Midbrain (tissue), 1 donor: ENCODE results near the gene TBC1D28.
"Not testable (repeated sequence)": the region's sequence is repeated elsewhere in the genome, so short reads cannot be mapped to it uniquely, and the experiment has no call there.

Source experiments
- DNase-seq: peaks from one replicate; lab custom pipeline; 2025; lab: John Stamatoyannopoulos, UW

The TBC1D28 gene

GRCh38 chr17:18644291-18644690 is at the start of gene TBC1D28:
TSS of gene TBC1D28 (minus strand) at chr17:18644391. CDS start at chr17:18641352, 3,039 bp downstream.
- DNase-seq: not testable (repeated sequence)

- not testable (repeated sequence) for DNase-seq
Measured at GRCh38 chr17:18682668-18683067, 38.5 kb upstream of the TBC1D28 start.

- DNase-seq: peak; percentile 79
Measured at GRCh38 chr17:18681767-18682571, 37.8 kb upstream of the TBC1D28 start, which contains the start of gene FOXO3B. TSS of gene FOXO3B (minus strand) at chr17:18682314. CDS start at chr17:18681651, 663 bp downstream.

- DNase-seq: not testable (repeated sequence)
Measured at GRCh38 chr17:18677381-18677780, 33.2 kb upstream of the TBC1D28 start.

GRCh38 chr17:18676928-18677327 is 32.7 kb upstream of the TBC1D28 start:
- DNase-seq: not testable (repeated sequence)

- not testable (repeated sequence) for DNase-seq
Measured at GRCh38 chr17:18672395-18673227, 28.4 kb upstream of the TBC1D28 start.

- DNase-seq: not testable (repeated sequence)
Measured at GRCh38 chr17:18668625-18669024, 24.4 kb upstream of the TBC1D28 start.

- DNase-seq: not testable (repeated sequence)
Measured at GRCh38 chr17:18667535-18667934, 23.3 kb upstream of the TBC1D28 start.

GRCh38 chr17:18666326-18666725 is 22.1 kb upstream of the TBC1D28 start:
- DNase-seq: not testable (repeated sequence)

GRCh38 chr17:18661924-18662624 is 17.9 kb upstream of the TBC1D28 start:
- DNase-seq: not testable (repeated sequence)

GRCh38 chr17:18650094-18650493 is 5.9 kb upstream of the TBC1D28 start:
- not testable (repeated sequence) for DNase-seq

GRCh38 chr17:18643124-18643523 is 1.1 kb downstream of the TBC1D28 start:
- DNase-seq: not testable (repeated sequence)

GRCh38 chr17:18638357-18638756 is 5.8 kb downstream of the TBC1D28 start:
- not testable (repeated sequence) for DNase-seq

GRCh38 chr17:18636237-18636636 is 8.0 kb downstream of the TBC1D28 start:
- not testable (repeated sequence) for DNase-seq

- DNase-seq: not testable (repeated sequence)
Measured at GRCh38 chr17:18635773-18636172, 8.4 kb downstream of the TBC1D28 start.

- not testable (repeated sequence) for DNase-seq
Measured at GRCh38 chr17:18634550-18635263, 9.5 kb downstream of the TBC1D28 start.

GRCh38 chr17:18626152-18626870 is 17.9 kb downstream of the TBC1D28 start:
- no peak for DNase-seq

GRCh38 chr17:18625509-18626104 is 18.6 kb downstream of the TBC1D28 start:
- DNase-seq: peak; percentile 87

GRCh38 chr17:18624862-18625501 is 19.2 kb downstream of the TBC1D28 start:
- not testable (repeated sequence) for DNase-seq

GRCh38 chr17:18617613-18618012 is 26.6 kb downstream of the TBC1D28 start:
- DNase-seq: not testable (repeated sequence)
